ENCODE data around the gene ACADSB.

The ACADSB gene

DNA sequence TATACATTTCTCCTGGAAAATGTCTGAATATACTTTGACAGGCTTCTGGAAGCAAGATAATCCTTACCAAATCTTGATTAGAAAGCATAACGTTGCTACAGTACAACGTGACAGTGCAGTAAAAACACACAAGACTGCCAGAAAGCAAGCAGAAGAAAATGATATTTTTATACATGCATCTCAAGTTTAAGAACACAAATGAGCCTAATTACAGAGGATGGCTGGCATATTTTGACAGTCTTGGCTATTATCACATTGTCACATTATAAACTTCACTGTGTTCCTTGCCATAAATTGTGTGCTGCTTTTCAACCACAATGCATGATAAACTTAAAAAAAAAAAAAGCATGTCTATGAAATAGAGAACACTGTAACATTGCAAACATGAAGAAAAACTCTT, 4.5 kb upstream of the ACADSB start:
- no peak for DNase-seq (ENCODE audit: low read depth)

DNA sequence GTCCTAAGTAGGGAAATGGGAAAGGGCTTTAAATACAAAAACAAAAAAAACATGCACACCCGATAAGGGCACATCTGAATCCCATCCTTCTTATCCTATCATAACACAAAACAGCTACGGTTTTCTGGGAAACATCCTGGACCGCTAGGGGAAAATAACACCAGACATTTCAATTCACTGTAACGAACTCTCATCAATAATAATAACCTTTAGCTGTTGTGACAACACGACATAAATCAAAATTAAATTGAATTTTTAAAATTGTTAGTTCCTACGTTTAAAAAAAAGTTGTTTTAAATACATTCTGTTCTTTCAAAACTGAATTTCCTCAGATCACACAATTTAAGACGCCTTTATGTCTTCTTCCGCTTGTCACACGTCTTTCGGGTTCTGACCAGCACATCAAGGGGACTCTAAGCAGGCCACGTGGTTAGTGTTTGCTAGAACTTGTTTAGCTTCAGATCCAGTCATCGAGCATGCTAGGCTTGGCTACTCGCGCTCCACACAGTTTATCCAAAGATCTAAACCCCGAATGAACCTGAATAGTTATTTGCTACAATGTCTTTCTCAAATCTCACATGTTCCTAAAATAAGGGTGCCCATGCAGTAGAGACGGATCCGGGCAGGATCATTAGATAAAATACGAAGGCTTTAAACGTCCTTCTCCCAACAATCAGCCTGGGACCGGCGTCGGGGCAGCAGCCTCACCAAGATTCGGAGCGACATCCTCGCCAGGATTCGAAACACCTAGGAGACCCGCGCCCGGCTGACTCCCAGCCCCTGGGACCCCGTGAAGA, 1.1 kb upstream of the ACADSB start:
- DNase-seq (ENCODE audit: low read depth) = peak; percentile 22

DNA sequence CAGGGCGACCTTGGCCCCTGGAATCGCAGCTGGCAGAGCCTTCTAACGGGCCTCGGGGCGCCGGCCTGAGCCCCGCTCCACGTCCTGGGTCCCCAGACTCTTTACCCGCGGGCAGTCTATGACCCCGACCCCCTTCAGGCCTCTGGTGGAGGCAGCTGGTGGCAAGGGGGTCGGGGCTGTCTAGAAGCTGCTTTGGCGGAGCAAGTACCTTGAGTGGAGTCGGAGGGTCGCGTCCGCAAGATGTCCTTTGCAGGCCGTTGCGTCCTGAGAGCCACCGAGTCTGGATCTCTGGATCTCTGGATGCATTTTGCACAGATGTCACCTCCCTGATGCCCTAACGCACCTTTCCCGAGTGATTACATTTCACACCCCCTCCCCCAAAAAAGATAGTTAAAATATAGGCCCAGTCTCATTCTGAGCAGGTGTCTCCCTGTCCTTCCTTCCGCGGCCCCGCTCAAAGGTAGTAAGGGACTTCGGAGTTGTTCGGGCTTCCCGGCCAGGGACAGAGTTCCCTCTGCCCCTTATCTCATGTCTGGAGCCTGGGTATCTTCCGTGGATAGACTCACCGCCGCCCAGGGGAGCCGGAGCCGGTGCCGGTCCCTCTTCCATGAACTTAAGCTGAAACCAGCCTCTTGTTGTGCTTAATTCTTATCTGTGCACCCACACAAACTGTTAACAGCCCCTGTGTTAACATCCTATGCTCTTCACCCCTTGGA, 457 bp downstream of the ACADSB start:
- DNase-seq (ENCODE audit: low read depth) = no peak

DNA sequence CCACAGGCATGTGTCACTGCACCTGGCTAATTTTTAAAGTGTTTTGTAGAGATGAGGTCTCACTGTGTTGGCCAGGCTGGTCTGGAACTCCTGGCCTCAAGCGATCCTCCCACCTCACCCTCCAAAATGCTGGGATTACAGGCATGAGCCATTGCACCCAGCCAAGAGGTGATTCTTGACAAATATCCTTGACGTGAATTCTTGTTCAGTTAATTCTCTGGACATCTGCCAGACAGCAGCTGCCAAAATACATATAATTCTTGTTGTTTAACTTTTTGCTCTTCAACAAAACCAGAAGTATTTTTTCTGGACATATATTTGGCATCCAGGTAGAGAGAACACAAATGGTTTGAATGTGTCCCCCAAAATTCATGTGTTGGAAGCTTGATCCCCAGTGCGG, 3.2 kb downstream of the ACADSB start:
- no peak for DNase-seq (ENCODE audit: low read depth)

DNA sequence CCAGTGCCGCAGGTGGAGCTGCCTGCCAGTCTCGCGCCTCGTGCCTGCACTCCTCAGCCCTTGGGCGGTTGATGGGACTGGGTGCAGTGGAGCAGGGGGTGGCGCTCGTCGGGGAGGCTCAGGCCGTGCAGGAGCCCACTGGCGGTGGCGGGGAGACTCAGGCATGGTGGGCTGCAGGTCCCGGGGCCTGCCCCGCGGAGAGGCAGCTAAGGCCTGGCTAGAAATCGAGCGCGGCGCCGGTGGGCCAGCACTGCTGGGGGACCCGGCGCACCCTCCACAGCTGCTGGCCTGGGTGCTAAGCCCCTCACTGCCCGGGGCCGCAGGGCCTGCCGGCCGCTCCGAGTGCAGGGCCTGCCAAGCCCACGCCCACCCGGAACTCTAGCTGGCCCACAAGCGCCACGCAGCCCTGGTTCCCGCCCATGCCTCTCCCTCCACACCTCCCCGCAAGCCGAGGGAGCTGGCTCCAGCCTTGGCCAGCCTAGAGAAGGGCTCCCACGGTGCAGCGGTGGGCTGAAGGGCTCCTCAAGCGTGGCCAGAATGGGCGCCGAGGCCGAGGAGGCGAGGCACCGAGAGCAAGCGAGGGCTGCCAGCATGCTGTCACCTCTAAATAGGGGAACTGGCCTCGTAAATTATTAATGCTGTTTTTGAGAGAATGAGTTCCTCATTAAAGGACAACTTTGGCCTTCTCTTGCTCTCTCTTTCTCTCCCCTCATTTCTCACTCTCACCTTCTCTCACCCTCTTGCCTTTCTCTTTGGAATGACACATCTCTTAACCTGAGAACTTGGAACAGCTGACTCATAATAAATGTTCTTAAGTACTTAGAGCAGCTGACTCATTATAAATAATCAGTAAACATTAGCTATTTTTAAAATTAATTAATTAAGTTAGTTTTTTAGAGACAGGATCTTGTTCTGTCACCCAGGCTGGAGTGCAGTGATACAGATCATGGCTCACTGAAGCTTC, 4.9 kb downstream of the ACADSB start:
- DNase-seq (ENCODE audit: low read depth) = no peak

DNA sequence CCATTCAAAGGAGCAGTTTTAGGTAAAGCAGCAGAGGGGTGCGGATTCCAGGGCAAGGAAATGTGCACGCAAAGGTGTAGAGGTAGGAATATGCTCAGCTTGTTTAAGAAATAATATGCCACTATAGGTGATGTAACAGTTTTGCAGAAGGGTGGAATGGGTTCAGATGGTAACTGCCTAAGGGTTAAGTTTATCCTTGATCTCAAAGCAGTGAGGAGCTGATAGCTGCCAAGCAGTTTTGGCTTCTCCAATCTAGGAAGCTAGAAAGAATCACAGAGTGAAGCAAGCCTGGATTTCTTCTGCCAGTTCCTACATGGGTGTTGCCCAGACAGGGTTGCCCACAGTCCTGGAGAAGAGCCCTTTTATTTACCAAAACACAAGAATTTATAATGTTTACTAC, 6.0 kb downstream of the ACADSB start:
- no peak for DNase-seq (ENCODE audit: low read depth)

DNA sequence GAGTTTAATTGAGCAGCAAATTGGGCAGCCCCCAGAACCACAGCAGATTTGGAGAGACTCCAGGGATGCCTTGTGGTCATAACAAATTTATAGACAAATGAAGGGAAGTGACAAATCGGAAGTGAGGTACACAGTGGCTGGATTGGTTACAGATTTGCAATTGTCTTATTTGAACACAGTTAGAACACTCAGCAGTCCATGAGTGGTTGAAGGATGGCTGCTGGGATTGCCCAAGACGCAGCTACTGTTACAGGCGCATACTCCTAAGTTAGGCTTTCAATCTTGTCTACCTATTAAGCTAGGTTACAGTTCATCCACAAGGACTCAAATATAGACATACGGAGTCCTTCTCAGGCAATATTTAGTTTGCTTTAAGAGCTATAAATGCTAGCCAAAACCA, 7.4 kb downstream of the ACADSB start:
- no peak for DNase-seq (ENCODE audit: low read depth)

DNA sequence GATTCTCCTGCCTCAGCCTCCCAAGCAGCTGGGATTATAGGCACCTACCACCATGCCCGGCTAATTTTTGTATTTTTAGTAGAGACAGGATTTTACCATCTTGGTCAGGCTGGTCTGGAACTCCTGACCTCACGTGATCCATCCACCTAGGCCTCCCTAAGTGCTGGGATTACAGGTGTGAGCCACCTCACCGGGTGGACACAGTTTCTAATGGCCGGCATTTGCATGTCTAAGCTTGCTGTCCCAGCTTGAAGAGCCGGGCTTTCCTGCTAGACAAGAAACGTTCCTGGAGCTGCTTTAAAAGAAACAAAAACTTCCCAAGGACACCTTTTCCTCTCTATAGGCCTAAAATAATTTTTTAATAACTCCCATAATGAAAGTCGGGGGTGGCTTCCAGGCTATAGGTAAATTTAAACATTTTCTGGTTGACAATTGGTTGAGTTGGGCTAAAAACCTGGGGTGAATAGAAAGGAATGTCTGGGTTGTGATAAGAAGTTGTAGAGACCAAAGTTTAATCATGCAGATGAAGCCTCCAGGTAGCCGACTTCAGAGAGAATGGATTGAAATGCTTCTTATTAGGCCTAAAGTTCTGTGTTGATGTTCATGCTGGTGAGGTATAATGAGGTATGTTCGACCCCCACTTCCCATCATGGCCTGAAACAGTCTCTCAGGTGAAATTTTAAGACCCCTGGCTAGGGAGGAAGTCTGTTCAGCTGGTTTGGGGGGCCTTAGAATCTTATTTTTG, 8.8 kb downstream of the ACADSB start:
- DNase-seq (ENCODE audit: low read depth) = no peak

DNA sequence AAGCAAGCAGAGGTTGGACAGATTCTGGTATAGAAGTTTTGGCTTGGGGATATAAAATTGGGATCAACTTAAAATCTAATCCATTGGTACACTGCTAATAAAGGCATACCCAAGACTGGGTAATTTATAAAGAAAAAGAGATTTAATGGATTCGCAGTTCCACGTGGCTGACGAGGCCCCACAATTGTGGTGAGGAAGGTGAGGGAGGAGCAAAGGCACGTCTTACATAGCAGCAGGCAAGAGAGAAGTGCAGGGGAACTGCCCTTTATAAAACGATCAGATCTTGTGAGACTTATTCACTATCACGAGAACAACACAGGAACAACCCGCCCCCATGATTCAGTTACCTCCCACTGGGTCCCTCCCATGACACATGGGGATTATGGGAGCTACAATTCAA, 9.7 kb downstream of the ACADSB start:
- no peak for DNase-seq (ENCODE audit: low read depth)

DNA sequence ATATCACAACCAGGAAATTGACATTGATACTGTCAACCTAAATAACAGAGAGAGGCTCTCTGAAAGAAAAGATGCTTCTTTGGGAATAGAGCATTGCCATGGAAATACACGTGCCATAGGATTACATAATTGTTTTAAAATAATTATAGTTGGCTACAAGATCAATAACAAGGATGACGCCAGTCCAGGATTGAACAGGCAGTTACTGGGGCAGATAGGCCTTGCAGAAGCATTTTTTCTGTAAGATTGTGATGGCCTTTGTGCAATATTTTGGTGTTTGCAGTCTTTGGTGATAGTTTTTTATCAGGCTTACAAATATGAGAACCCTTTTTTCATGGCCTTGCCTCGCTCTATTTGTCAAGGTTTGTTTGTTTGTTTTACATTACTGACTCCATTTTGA, 10.5 kb downstream of the ACADSB start:
- DNase-seq (ENCODE audit: low read depth) = no peak

DNA sequence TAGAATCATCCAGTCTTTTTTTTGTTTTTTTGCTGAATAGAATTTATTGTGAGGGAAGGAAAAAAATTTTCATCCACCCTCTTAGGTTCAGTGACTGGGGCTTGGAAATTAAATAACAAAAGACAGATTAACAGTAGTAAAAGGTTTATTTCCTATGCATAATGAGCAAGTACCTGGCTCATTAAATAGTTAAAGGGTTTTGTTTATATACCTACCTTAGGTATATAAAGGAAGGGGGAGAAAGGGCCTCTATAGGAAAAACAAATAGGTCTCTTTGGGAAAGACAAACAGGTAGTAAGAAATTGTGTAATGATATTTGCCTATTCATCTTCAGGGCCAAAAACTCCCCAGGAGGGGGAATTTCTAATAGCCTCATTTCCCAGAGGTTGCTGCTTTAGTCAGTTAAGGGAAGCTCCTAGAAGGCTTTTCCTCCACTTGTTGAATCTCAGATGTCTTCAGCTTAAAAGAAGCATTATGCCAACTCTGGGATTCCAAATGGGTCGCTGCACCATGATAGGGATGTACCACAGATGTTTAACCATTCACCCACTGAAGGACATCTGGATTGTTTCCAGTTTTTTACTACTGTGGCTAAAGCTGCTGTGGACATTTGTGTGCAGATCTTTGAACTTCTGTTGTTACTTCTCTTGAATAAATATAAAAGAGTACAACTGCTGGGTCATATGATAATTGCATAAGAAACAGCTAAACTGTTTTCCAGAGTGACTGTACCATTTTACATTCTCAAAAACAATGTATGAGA, 11.3 kb downstream of the ACADSB start:
- DNase-seq (ENCODE audit: low read depth) = no peak

DNA sequence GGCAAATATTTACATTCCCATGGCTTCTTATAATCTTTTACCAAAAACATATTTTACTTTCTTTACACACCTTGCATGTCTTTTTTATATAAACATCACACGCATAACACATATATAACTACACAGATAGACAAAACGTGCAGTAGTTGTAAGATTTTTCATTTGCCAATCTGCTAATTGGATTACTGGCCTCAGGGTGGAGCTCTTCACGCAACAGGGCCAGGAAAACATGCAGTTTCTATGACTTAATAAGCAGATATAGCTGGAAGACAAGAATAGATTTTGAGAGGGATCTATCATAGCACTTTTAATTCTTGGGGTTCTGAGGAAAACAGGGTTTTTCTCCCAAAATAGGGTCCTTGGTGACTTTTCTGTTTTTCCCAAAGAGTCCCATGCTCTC, 12.7 kb downstream of the ACADSB start:
- DNase-seq (ENCODE audit: low read depth) = no peak

DNA sequence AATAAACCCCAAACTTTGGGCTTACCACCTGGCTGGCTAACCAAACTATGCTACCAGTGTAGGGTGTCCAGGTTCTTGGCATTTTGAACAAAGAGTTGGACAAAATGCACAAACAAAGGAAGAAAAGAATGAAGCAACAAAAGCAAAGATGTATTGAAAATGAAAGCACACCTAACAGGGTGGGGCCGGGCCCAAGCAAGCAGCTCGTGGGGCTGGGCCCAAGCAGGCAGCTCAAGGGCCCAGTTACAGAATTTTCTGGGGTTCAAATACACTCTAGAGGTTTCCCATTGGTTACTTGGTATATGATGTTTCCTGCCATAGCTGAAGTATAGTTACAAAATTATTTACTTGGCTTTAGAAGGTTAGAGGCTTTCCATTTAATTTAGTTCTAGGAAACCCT, 15.7 kb downstream of the ACADSB start:
- no peak for DNase-seq (ENCODE audit: low read depth)

DNA sequence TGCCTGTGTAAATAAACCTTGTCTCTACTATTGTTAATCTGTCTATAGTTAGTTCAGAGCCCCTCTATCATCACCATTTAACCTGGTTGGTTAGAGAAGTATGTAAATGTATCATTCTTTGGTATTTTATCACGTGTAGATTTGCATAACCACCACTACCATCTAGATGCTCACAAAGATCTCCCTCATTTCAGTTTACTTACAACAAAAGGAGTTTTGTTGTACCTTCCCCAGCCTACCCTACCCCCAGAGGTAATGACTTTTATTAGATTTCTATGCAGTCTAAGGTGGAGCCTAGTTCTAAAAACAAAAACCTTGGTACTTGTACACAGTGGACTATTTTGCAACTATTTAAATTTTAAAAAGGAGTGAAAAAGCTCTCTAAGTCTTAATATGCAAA, 17.5 kb downstream of the ACADSB start:
- DNase-seq (ENCODE audit: low read depth) = no peak

DNA sequence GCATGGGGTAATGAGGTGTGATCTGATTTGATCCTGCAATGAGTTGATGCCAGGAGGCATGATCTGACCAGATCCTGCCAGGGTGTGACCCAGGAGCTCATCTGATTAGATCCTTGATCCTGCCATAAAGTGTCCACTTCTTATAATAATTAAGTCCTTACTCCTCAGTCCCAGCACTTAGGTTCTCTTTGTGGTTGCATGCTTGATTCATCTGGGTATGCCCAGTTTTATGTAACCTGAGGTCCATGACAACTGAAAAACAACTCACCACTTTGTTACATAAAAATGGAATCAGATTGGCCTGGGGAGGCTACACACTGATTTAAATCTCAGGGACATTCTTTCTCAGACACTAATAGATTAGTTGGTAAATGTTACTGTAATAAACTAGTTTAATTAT, 19.1 kb downstream of the ACADSB start:
- DNase-seq (ENCODE audit: low read depth) = no peak

DNA sequence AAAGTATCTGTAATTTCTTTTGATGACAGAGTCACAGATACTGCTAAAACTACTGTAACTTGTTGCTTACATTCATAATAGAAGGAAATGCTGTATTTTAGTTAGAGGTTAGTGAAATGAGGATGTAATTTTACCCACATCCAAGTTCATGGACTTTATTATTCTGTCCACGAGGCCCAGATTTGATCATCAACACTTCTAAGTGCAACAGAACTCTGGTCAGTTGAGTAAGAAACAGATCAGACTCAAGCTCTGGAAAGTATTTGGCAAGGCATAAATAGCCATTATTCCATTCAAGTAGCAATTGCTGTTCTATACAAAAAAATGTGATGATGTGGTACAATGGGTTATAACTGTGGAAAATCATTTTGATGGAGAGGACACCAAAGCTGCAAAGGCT, 22.3 kb downstream of the ACADSB start:
- no peak for DNase-seq (ENCODE audit: low read depth)

DNA sequence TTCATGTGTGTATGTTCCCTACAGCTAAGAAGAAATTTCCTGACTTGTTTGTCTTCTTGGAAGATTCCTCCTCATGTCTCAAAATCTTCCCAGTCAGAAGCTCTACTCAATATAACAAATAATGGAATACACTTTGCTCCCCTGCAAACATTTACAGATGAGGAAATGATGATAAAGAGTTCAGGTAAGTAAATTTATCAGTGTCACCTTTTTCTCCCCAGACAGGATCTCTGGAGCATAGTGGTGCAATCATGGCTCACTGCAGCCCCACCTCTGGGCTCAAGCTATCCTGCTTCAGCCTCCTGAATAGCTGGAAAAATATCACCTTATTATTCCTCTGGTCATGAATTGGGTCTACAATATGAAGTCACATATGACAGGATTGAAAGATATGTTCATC, 25.5 kb downstream of the ACADSB start:
- DNase-seq (ENCODE audit: low read depth) = no peak

DNA sequence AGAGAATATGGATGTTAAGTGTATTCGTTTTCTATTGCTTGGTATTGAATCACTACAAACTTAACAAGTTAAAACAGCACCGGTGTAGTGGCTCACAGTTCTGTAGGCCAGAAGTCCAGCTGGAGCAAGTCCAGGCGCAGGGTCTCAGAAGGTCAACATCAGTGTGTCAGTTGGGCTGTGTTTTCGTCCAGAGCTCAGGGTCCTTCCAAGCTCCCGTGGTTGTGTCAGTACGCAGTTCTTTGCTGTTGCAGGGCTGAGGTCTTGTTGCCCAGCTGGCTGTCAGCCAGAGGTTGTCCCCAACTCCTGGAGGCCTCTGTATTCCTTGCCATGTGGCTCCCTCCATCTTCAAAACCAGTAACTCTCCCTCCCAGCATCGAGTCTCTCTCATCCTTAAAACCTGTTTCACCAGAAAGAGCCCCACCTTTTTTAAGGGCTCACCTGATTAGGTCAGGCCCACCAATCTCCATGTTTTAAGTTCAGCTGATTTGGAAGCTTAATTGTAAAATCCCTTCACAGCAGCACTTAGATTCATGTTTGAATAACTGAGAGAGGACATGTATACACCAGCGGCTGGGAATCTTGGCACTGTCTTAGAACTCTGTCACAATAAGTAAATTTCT, 26.8 kb downstream of the ACADSB start:
- no peak for DNase-seq (ENCODE audit: low read depth)

DNA sequence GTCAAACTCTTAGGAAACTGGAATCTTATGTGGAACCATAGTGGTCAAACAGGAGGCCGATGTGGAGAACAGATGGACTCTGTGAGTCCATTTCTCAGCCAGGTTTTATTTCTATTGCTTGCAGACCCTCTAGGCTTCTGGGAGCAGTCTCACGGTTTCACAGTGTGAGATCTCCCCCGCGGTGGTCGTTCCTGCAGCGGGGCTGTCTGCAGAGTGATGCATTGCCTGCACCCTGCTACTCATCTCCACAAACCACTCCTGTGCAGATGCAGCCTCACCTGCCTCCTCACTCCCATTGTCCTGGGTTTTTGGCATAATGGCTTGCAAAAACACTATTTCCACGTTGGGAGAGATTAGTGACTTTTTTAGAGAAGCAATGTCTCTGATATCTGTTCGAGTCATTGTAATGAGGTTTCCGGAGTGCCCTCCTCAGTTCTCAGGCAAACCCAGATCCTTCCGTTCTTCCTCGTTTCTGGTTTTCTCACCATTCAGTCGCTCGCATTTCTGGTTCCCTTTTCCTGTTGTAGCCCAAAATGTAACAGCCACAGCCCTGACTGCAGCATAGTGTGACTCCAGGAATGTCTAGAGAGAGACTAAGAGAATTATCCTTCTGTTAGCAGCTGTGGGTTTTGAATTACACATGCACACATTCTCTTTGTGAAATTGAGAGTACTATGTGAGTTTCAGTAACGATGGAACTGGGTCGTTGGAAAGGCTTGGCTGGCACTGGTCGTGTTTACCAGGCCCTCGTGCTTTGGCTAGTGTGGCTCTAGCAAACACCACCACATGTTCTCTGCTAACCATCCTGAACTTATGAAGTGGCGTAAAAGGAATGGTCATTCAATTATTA, 30.2 kb downstream of the ACADSB start:
- DNase-seq (ENCODE audit: low read depth) = no peak

DNA sequence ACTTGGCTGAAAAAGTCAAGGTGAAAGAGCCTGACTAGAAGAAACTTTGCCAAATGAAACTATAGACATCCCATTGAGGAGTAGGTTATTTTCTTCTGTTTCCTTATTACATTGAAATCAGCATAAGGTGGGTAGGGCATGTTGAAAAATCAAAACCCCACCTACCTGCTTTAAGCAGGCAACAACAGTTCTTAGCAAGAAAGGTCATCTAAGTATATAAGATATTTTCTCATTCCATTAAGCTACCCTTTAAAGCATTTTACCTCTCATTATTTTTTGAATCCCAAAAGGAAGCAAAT, 30.8 kb downstream of the ACADSB start:
- no peak for DNase-seq (ENCODE audit: low read depth)

Data from stimulated activated CD4-positive, alpha-beta T cell treated with anti-CD3 and anti-CD28 coated beads, Interleukin-2, amount 100 ng/mL, for 4 hours (primary cell).